Renal cortical epithelial cell (primary cell): Measurements from ENCODE around the gene SIGMAR1. TPM values are rescaled to one million over a fixed set of nuclear protein-coding genes. Genes with fewer than 3 reads are reported as not detected.

ENCODE experiments used
- DNase-seq: peaks from one replicate; pipeline ENCODE4 v3.0.0-alpha.2; 2011; ENCODE audit warnings: low read depth
- total RNA-seq: library from RNA; depleted of rRNA; stranded (reverse); fragments of >200 nt; gene quantifications from 2 replicates; pipeline ENCODE4 v1.2.3, GENCODE V29; 2014

Gene SIGMAR1
- total RNA-seq, 1 donor from 2014 or later, result 56.1 TPM

GRCh38 chr9:34603610-34604231 is 33.9 kb downstream of the SIGMAR1 start:
- DNase-seq, result peak; percentile 54

GRCh38 chr9:34601937-34602573 is 35.5 kb downstream of the SIGMAR1 start:
- DNase-seq, result no peak

- DNase-seq, result no peak
Measured at GRCh38 chr9:34600908-34601307, 36.7 kb downstream of the SIGMAR1 start.

GRCh38 chr9:34599546-34599945 is 38.0 kb downstream of the SIGMAR1 start:
- no peak for DNase-seq

GRCh38 chr9:34594177-34594576 is 43.4 kb downstream of the SIGMAR1 start:
- DNase-seq, result no peak

GRCh38 chr9:34592895-34593601 is 44.5 kb downstream of the SIGMAR1 start:
- no peak for DNase-seq

- no peak for DNase-seq
Measured at GRCh38 chr9:34591917-34592866, 45.4 kb downstream of the SIGMAR1 start.

- peak; percentile 19 for DNase-seq
Measured at GRCh38 chr9:34591248-34591916, 46.2 kb downstream of the SIGMAR1 start.

GRCh38 chr9:34590381-34591247 is 47.0 kb downstream of the SIGMAR1 start:
- DNase-seq, result no peak

GRCh38 chr9:34589636-34590380 is 47.8 kb downstream of the SIGMAR1 start, which contains the start of gene CNTFR:
Gene CNTFR (minus strand): TSS chr9:34589724. CDS start chr9:34568981, 20,743 bp downstream.
- no peak for DNase-seq

GRCh38 chr9:34588671-34589635 is 48.6 kb downstream of the SIGMAR1 start:
- no peak for DNase-seq

- DNase-seq, result no peak
Measured at GRCh38 chr9:34587271-34587670, 50.3 kb downstream of the SIGMAR1 start.

GRCh38 chr9:34585946-34586669 is 51.5 kb downstream of the SIGMAR1 start:
- DNase-seq, result no peak

GRCh38 chr9:34584970-34585369 is 52.6 kb downstream of the SIGMAR1 start:
- DNase-seq, result no peak
